ENCODE measurements around the gene SPTLC3. TPM values are rescaled to one million over a fixed set of nuclear protein-coding genes. Genes with fewer than 3 reads are reported as not detected.
A peak's percentile ranks its signal among the peaks of the same experiment; 100 is the strongest.

The SPTLC3 gene
- total RNA-seq, 1 experiment from 2014 or later: 13.6 TPM

DNA sequence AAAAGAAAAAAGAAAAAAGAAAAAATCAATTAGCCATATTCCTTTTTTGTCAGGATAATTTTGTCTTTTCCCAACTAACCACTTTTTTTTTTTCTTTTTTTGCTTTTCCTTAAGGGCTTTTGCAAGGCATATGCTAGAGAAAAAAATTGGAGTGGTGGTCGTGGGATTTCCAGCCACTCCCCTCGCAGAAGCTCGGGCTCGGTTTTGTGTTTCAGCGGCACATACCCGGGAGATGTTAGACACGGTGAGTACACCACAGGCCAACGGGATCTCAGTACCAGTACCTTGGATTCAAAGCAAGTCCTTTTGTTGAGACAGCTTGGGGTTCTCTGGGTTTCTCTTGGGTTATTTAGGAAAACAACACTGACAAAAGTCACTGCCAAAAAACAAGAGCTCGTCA lies 151.1 kb downstream of the SPTLC3 start:
- H3K4me1 ChIP-seq (replicated peaks): no peaks in the 10 kb centered on the region
- H3K27me3 ChIP-seq (replicated peaks): no peaks in the 10 kb centered on the region
- H3K9me3 ChIP-seq (replicated peaks): no peaks in the 10 kb centered on the region
- H3K27ac ChIP-seq: no peak overlapping the region
- H3K4me3 ChIP-seq: no peak overlapping the region
- no peak for DNase-seq (ENCODE audit: low read depth in 1 of 2, low spot score in 2 of 2)
- no peaks in the 10 kb centered on the region for H3K36me3 ChIP-seq

DNA sequence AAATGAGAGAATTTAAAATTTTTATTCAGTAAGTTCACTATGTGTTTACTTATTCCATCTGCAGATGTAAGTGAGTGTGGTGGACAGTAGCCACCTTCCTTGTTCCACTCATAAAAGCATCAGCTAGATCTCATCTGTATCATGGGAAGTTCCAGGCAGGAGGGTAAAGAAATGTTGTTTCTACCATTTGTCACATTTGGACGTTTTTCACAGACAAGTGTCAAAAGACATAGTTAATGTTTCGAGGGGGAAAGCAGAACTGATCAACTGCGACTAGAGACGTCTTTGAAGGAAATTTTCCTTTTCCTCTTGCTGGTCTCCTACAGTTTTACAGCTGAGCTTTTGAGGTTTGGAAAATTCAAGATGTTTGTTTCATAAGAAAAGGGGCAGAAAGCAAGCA lies 156.4 kb downstream of the SPTLC3 start:
- H3K4me1 ChIP-seq (replicated peaks): no peaks in the 10 kb centered on the region
- H3K27ac ChIP-seq: no peak overlapping the region
- H3K27me3 ChIP-seq (replicated peaks): no peaks in the 10 kb centered on the region
- H3K36me3 ChIP-seq: no peaks in the 10 kb centered on the region
- no peak overlapping the region for H3K4me3 ChIP-seq
- DNase-seq (ENCODE audit: low read depth in 1 of 2, low spot score in 2 of 2): no peak
- H3K9me3 ChIP-seq (replicated peaks): no peaks in the 10 kb centered on the region

DNA sequence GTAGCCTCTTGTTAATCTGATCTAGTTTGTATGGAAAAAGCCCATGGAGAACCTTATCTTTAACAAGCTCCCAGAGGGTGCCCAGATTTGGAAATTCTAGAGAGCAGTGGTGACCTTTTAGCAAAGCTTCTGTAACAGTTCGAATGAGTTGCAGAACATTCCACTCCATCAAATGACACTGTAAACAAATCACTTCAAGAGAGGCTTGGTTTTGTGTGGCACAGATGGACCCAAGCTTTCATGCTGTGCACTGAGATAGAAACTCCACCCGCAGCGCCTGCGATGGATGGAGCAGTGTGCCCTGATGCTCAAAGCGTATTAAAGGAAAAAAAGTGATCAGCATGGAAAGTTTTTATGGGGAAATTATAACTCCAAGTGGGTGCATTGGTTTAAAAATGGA lies 157.2 kb downstream of the SPTLC3 start:
- no peaks in the 10 kb centered on the region for H3K4me1 ChIP-seq (replicated peaks)
- no peaks in the 10 kb centered on the region for H3K9me3 ChIP-seq (replicated peaks)
- H3K27me3 ChIP-seq (replicated peaks): no peaks in the 10 kb centered on the region
- no peaks in the 10 kb centered on the region for H3K36me3 ChIP-seq
- no peak for DNase-seq (ENCODE audit: low read depth in 1 of 2, low spot score in 2 of 2)
- H3K4me3 ChIP-seq: no peak overlapping the region
- H3K27ac ChIP-seq: no peak overlapping the region

DNA sequence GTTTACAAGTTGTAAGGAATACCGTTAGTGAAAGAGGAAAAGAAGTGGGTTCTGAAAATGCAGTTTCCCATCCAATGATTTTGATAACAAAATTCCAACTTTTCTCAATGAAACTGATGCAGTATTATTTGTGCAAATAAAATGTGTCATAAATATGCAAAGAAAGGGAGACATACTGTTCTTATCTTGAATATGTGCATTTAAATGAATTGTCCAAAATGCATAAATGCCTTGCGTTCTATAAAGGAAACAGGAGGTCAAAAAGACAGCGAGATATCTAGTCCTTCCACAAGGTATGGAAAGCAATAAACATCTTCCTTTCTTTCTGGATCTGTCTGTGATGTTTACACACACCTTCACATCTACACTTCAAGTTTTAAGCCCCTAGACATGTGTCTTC lies 157.7 kb downstream of the SPTLC3 start:
- Histone ChIP-seq H3K9me3 (replicated peaks) (no peaks in the 10 kb centered on the region), H3K27ac (no peak overlapping the region), H3K27me3 (replicated peaks) (no peaks in the 10 kb centered on the region), H3K4me1 (replicated peaks) (no peaks in the 10 kb centered on the region), H3K4me3 (no peak overlapping the region), H3K36me3 (no peaks in the 10 kb centered on the region)
- DNase-seq (ENCODE audit: low read depth in 1 of 2, low spot score in 2 of 2): no peak

DNA sequence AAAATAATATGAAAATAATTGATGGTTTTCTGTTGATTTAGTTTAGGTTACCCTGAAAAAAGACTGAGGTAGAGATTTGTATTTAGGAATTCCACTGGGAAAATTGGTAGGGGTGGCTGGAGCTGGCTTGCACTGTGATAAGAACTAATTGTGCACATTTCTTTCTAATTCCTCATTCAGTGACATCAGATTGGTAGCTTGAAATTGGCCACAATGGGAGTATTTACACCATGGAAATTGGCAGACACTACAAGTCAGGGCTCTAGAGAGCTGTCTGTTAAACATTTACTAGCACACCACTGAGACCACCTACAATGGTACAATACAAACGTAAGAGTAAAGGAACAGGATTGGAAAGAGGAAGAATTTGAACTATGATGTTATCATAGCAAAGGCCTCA lies 160.3 kb downstream of the SPTLC3 start:
- H3K36me3 ChIP-seq: no peaks in the 10 kb centered on the region
- no peaks in the 10 kb centered on the region for H3K4me1 ChIP-seq (replicated peaks)
- H3K27ac ChIP-seq: no peak overlapping the region
- no peaks in the 10 kb centered on the region for H3K27me3 ChIP-seq (replicated peaks)
- no peaks in the 10 kb centered on the region for H3K9me3 ChIP-seq (replicated peaks)
- no peak for DNase-seq (ENCODE audit: low read depth in 1 of 2, low spot score in 2 of 2)
- no peak overlapping the region for H3K4me3 ChIP-seq

DNA sequence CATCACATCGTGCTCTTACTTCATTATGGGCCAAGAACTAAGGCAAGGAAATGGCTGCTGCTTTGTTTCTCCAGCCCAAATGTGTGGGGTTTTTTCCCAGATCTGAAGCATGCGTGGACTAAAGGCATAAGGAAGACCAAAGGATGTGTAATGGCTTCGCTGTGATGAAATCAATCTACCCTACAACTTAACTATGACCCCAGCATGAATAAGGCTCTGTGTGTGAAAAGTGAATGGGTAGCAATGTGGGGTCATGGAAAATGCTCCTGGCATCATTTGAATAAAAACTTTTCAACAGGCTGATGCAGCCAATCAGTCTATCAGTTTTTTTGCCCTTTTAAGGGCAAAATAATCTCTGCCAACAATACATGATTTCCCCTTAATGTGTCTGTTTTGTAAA lies 162.0 kb downstream of the SPTLC3 start:
- DNase-seq (ENCODE audit: low read depth in 1 of 2, low spot score in 2 of 2): no peak
- no peak overlapping the region for H3K4me3 ChIP-seq
- H3K27me3 ChIP-seq (replicated peaks): no peaks in the 10 kb centered on the region
- no peak overlapping the region for H3K27ac ChIP-seq
- H3K4me1 ChIP-seq (replicated peaks): no peaks in the 10 kb centered on the region
- no peaks in the 10 kb centered on the region for H3K36me3 ChIP-seq
- H3K9me3 ChIP-seq (replicated peaks): no peaks in the 10 kb centered on the region

DNA sequence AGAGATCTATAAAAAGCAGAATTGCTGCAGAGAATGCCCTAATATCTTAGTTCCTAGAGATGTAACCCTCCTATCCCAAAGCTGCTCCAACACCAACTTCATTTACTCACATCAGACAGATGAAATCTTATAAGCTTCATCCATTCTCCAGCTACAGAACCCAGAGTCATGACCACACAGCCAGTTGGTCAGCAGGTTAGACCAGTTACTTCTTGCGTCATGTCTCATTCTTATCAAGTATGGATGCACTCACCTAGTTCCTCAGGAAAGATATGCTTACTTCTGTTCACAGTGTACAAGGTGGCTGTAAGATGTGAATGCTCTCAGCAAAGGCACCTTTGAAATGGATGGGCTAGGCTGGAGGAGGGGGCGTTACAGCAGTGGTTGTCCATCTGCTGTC lies 164.4 kb downstream of the SPTLC3 start:
- Histone ChIP-seq H3K27me3 (replicated peaks) (no peaks in the 10 kb centered on the region), H3K4me3 (no peak overlapping the region), H3K27ac (no peak overlapping the region), H3K9me3 (replicated peaks) (no peaks in the 10 kb centered on the region), H3K36me3 (no peaks in the 10 kb centered on the region), H3K4me1 (replicated peaks) (no peaks in the 10 kb centered on the region)
- DNase-seq (ENCODE audit: low read depth in 1 of 2, low spot score in 2 of 2): no peak

DNA sequence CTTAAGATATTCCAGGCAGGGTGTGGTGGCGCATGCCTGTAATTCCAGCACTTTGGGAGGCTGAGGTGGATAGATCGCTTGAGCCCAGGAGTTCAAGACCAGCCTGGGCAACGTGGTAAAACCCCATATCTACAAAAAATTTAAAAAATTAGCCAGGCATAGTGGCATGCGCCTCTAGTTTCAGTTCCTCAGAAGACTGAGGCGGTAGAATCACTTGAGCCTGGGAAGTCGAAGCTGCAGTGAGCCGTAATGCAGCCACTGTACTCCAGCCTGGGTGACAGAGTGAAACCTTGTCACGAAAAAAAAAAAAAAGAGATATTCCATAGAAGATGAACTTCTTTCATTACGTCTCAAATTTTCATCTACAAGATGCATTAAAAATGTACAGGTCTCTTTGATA lies 165.6 kb downstream of the SPTLC3 start:
- no peaks in the 10 kb centered on the region for H3K4me1 ChIP-seq (replicated peaks)
- no peaks in the 10 kb centered on the region for H3K9me3 ChIP-seq (replicated peaks)
- H3K4me3 ChIP-seq: no peak overlapping the region
- no peaks in the 10 kb centered on the region for H3K27me3 ChIP-seq (replicated peaks)
- DNase-seq (ENCODE audit: low read depth in 1 of 2, low spot score in 2 of 2): no peak
- H3K36me3 ChIP-seq: no peaks in the 10 kb centered on the region
- no peak overlapping the region for H3K27ac ChIP-seq

DNA sequence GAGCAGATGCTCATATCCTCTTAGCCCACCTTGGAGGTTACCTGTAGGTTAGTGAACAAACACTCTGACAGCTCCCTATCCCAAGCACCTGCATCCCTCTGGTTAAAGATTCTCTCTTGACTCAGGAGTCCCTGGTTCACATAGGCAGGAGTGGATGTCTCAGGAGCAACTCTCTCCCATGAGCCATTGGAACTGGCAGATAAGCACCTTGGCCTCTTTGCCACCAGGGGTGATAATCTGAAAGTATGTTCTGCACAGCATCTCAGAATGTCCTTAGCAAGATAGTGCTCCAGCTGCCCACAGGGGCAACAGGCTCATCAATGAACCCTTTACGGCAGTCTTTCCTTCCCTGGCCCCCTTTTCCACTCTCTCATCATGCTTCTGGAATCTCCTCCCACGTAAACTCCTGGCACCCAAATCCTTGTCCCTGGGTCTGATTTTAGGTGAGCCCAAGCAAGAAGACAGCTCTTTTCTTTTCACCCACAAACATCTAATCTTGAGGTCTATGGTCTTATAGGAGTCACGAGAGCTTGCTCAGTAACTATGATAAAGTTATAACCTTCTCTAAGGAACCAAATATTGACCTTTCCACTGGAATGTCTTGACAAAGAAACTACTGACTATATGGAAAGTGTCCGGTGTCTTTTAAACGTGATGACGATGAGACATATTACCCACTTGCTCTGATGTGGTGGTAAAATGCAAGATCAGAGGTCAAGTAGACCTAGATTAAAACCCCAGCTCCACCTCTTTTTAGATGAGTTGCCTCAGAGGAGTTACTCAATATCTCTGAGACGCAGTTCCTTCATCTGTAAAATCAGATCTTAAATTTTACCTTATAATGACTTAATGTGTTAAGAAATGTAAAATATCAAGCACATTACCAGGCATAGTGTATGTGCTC lies 172.5 kb downstream of the SPTLC3 start:
- no peaks in the 10 kb centered on the region for H3K27me3 ChIP-seq (replicated peaks)
- DNase-seq (ENCODE audit: low read depth in 1 of 2, low spot score in 2 of 2): no peak
- H3K4me3 ChIP-seq: no peak overlapping the region
- H3K4me1 ChIP-seq (replicated peaks): peaks cover 5% of the 10 kb centered on the region; the same call in 1 of the 2 replicates
- no peaks in the 10 kb centered on the region for H3K36me3 ChIP-seq
- no peak overlapping the region for H3K27ac ChIP-seq
- no peaks in the 10 kb centered on the region for H3K9me3 ChIP-seq (replicated peaks)

DNA sequence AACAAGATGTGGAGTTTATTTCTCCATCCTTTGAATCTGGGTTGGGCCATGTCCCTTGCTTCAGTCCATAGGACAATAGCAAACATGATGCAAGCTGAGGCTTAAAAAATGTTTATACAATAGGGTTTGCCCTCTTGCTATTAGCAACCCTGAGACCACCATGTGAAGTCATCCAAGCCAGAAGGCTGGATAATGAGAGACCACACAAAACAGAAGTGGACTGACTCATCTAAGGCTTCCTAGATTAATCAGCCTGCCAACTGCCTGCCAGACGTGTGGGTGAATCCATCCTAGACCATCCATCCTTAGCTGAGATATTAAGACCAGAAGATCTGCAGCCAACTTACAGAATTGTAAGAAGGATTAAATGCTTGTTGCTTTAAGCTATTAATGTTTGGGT lies 174.2 kb downstream of the SPTLC3 start:
- H3K9me3 ChIP-seq (replicated peaks): no peaks in the 10 kb centered on the region
- no peak overlapping the region for H3K4me3 ChIP-seq
- DNase-seq (ENCODE audit: low read depth in 1 of 2, low spot score in 2 of 2): peak in 1 of 2 experiments; percentile 23
- H3K27ac ChIP-seq: no peak overlapping the region
- H3K4me1 ChIP-seq (replicated peaks): peaks cover 5% of the 10 kb centered on the region; the same call in 1 of the 2 replicates
- no peaks in the 10 kb centered on the region for H3K36me3 ChIP-seq
- H3K27me3 ChIP-seq (replicated peaks): no peaks in the 10 kb centered on the region

DNA sequence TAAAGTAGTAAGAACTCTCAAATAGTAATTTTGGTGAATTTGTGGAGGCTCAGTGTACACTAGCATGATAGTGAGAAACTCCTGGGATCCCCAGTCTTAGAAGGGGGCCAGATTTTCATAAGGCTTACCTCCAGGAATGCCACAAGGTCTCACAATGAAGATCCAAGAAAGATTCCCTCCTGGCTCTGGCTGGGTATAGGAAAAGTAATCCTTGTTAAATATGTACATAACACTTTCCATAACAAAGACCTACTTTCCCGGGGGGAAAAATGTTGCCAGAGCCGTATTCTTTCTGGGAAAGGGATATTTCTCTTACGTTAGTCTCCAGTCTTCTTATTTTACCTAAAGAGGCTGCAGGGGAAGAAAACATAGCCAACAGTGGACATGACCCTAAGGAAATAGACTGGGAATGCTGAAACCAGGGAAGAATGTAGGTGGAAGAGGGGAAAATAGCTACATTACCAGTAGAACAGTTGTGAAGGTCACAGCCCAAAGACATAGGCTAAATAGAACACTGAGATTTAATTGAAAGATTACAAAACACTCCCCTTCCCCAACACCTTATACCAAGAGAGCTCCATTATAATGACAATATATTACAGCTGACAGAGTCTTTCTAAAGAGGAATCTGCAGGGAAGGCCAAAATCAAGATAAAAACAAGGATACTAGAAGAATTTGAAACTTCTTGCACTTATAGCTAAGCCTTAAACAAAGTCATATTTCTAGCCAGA lies 177.4 kb downstream of the SPTLC3 start:
- Histone ChIP-seq H3K27me3 (replicated peaks) (no peaks in the 10 kb centered on the region), H3K36me3 (no peaks in the 10 kb centered on the region), H3K9me3 (replicated peaks) (no peaks in the 10 kb centered on the region), H3K27ac (no peak overlapping the region), H3K4me1 (replicated peaks) (peaks cover 5% of the 10 kb centered on the region; the same call in 1 of the 2 replicates), H3K4me3 (no peak overlapping the region)
- no peak for DNase-seq (ENCODE audit: low read depth in 1 of 2, low spot score in 2 of 2)

DNA sequence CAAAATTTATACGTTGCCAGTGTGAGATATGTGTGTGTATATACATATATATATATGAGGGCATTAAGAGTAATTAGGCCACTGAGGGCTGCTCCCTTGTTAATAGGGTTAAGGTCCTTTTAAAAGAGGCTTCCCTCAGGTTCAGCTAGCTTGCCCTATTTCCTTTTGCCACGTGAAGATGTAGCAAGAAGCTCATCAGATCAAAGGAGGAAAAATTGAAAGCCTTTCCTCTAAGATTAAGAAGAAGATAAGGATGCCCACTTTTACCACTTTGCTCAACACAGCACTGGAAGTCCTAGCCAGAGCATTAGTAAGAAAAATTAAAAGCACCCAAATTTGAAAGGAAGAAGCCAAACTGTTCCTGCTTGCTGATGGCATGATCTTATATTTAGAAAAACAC lies 179.1 kb downstream of the SPTLC3 start:
- no peaks in the 10 kb centered on the region for H3K9me3 ChIP-seq (replicated peaks)
- no peaks in the 10 kb centered on the region for H3K27me3 ChIP-seq (replicated peaks)
- no peak for DNase-seq (ENCODE audit: low read depth in 1 of 2, low spot score in 2 of 2)

DNA sequence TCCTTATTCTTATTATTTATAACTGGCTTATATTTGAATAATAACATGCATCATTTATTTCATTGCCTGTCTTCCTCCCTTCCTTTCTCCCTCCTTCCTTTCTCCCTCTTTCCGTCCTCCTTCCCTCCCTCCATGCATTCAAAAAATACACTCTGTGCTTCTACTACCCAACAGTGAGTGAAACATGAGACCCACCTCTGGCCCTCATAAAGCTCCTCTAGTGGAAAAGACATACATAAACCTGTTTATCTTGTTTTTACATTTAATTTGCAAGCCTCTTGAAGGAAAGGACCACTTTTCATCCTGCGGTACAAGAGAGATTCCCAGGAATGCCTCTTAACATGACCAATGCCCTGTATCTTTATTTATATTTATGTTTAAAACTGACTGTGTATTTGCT lies 190.5 kb downstream of the SPTLC3 start:
- H3K27me3 ChIP-seq (replicated peaks): 0 out of 2 replicates have a peak, but pooled peaks cover 3% of the 10 kb centered on the region
- no peaks in the 10 kb centered on the region for H3K36me3 ChIP-seq
- H3K4me3 ChIP-seq: no peak overlapping the region
- H3K27ac ChIP-seq: no peak overlapping the region
- DNase-seq (ENCODE audit: low read depth in 1 of 2, low spot score in 2 of 2): no peak
- H3K9me3 ChIP-seq (replicated peaks): no peaks in the 10 kb centered on the region; the same call in 1 of the 2 replicates
- H3K4me1 ChIP-seq (replicated peaks): no peaks in the 10 kb centered on the region

More for the DNA sequence above, 179.1 kb downstream of the SPTLC3 start:
- no peak overlapping the region for H3K27ac ChIP-seq
- H3K4me3 ChIP-seq: no peak overlapping the region
- no peaks in the 10 kb centered on the region for H3K36me3 ChIP-seq
- 0 out of 2 replicates have a peak, but pooled peaks cover under 1% of the 10 kb centered on the region for H3K4me1 ChIP-seq (replicated peaks)
